Natural killer cell (primary cell): ENCODE results near the gene CKMT2. TPM values are rescaled to one million over a fixed set of nuclear protein-coding genes. Genes with fewer than 3 reads are reported as not detected.
"Not testable (repeated sequence)": the region's sequence is repeated elsewhere in the genome, so short reads cannot be mapped to it uniquely, and the experiment has no call there.

Experiments
- ATAC-seq, 3 donors: fragments of 150-1000 bp in 2 of 3; fragments of 200-7000 bp in 1 of 3; cut with Tn5 transposase; 1 replicate in 1 of 3; 2 replicates in 2 of 3; pipeline ENCODE4 v1.10.0; 2021; ENCODE audit warnings: mild to moderate bottlenecking in 2 of 3, moderate library complexity in 2 of 3
- DNase-seq, 2 donors: peaks; one replicate each; pipeline versions ENCODE4 v3.0.0 to v3.0.0-alpha.2; 2013 to 2021; ENCODE audit warnings: mixed read lengths in 1 of 2
- H3K27ac ChIP-seq: one replicate; pipeline ENCODE4 v1.5.1; 2013; ENCODE audit warnings: mild to moderate bottlenecking, low read length
- H3K27me3 ChIP-seq: one replicate; pipeline ENCODE4 v1.6.1; 2013; ENCODE audit warnings: low read length; ENCODE audit not compliant: control insufficient read depth, insufficient read depth
- H3K36me3 ChIP-seq: one replicate; pipeline ENCODE4 v1.6.1; 2013; ENCODE audit warnings: low read length; ENCODE audit not compliant: control insufficient read depth, insufficient read depth
- H3K4me1 ChIP-seq: one replicate; pipeline ENCODE4 v1.6.1; 2013; ENCODE audit warnings: low read length; ENCODE audit not compliant: control insufficient read depth, insufficient read depth
- H3K4me3 ChIP-seq: one replicate; pipeline ENCODE4 v1.5.1; 2013; ENCODE audit warnings: low read length
- H3K9me3 ChIP-seq: one replicate; pipeline ENCODE4 v1.6.1; 2013; ENCODE audit warnings: low read length; ENCODE audit not compliant: control insufficient read depth, insufficient read depth
- H3K27ac Mint-ChIP-seq, 2 donors: one replicate each; pipeline ENCODE4 v1.8.0; 2022; ENCODE audit warnings: mild to moderate bottlenecking in 2 of 2, mixed read lengths in 2 of 2, moderate library complexity in 1 of 2
- H3K27me3 Mint-ChIP-seq, 2 donors: one replicate each; pipeline ENCODE4 v1.8.0; 2022; ENCODE audit warnings: low read depth in 2 of 2, mixed read lengths in 2 of 2
- H3K36me3 Mint-ChIP-seq: one replicate; pipeline ENCODE4 v1.8.0; 2022; ENCODE audit warnings: mixed read lengths
- H3K4me1 Mint-ChIP-seq, 2 donors: one replicate each; pipeline ENCODE4 v1.8.0; 2022; ENCODE audit warnings: mixed read lengths in 2 of 2
- H3K4me3 Mint-ChIP-seq: one replicate; pipeline ENCODE4 v1.8.0; 2022; ENCODE audit warnings: mild to moderate bottlenecking, moderate library complexity, mixed read lengths
- H3K9me3 Mint-ChIP-seq, 2 donors: one replicate each; pipeline ENCODE4 v1.8.0; 2022; ENCODE audit warnings: mixed read lengths in 2 of 2
- WGBS: methylation state at CpG from one replicate; pipeline ENCODE4 v1.1.7; 2013; ENCODE audit warnings: missing lambda C conversion rate; ENCODE audit not compliant: insufficient coverage; 5-methylcytosine and 5-hydroxymethylcytosine counted together
- intact Hi-C: fragments of 100-400 bp; cut with micrococcal nuclease; formaldehyde crosslinking; loops from one replicate; pipeline ENCODE4 v1.14.2; 2022
- total RNA-seq, 4 donors: library from RNA; stranded (reverse); fragments of 120-200 nt in 1 of 4; gene quantifications; one replicate each; pipeline versions ENCODE4 v1.2.3 to v1.2.4, GENCODE V29; 2013 to 2022
- TF ChIP-seq, protein P1 (sequence below): fragments of 200-600 bp; IDR thresholded peaks from one replicate; pipeline ENCODE4 v1.8.0; 2022; ENCODE audit warnings: antibody characterized with exemption

The CKMT2 gene
- total RNA-seq, 3 donors from 2014 or later (not counting 1 experiment from before 2014, with no cell fraction given): not detected

GRCh38 chr5:81268521-81269196, 35.5 kb downstream of the CKMT2 start:
- H3K27me3 ChIP-seq: no peaks in the 10 kb centered on the region
- Mint-ChIP-seq H3K27me3 (no peaks in the 10 kb centered on the region), H3K27ac (no peak overlapping the region), H3K36me3 (peaks cover 14% of the 10 kb centered on the region), H3K4me3 (no peak overlapping the region), H3K4me1 (peaks cover 12 to 27% of the 10 kb centered on the region in 2 donors), H3K9me3 (peaks cover 0 to 5% of the 10 kb centered on the region in 2 donors)
- H3K9me3 ChIP-seq: no peaks in the 10 kb centered on the region
- 90% methylated on average over 3 of the region's 3 CpGs for WGBS
- no peak overlapping the region for H3K4me3 ChIP-seq
- DNase-seq (no peak), ATAC-seq (no peak)
- H3K27ac ChIP-seq: no peak overlapping the region
- TF ChIP-seq, protein P1, sequence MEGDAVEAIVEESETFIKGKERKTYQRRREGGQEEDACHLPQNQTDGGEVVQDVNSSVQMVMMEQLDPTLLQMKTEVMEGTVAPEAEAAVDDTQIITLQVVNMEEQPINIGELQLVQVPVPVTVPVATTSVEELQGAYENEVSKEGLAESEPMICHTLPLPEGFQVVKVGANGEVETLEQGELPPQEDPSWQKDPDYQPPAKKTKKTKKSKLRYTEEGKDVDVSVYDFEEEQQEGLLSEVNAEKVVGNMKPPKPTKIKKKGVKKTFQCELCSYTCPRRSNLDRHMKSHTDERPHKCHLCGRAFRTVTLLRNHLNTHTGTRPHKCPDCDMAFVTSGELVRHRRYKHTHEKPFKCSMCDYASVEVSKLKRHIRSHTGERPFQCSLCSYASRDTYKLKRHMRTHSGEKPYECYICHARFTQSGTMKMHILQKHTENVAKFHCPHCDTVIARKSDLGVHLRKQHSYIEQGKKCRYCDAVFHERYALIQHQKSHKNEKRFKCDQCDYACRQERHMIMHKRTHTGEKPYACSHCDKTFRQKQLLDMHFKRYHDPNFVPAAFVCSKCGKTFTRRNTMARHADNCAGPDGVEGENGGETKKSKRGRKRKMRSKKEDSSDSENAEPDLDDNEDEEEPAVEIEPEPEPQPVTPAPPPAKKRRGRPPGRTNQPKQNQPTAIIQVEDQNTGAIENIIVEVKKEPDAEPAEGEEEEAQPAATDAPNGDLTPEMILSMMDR: no peak
- H3K36me3 ChIP-seq: no peaks in the 10 kb centered on the region
- H3K4me1 ChIP-seq: no peaks in the 10 kb centered on the region
- intact Hi-C loops: no loop called here

- Histone ChIP-seq H3K9me3 (no peaks in the 10 kb centered on the region), H3K36me3 (no peaks in the 10 kb centered on the region), H3K4me3 (no peak overlapping the region), H3K4me1 (no peaks in the 10 kb centered on the region), H3K27ac (no peak overlapping the region), H3K27me3 (no peaks in the 10 kb centered on the region)
- Mint-ChIP-seq H3K27ac (no peak overlapping the region), H3K4me1 (peaks cover 17 to 29% of the 10 kb centered on the region in 2 donors), H3K9me3 (peaks cover 2 to 8% of the 10 kb centered on the region in 2 donors), H3K36me3 (peaks cover 14% of the 10 kb centered on the region), H3K27me3 (no peaks in the 10 kb centered on the region), H3K4me3 (no peak overlapping the region)
- whole genome bisulfite sequencing: 98% methylated on average over 8 of the region's 8 CpGs
- ATAC-seq (no peak), DNase-seq (no peak)
- TF ChIP-seq, protein P1: no peak
- intact Hi-C loops: no loop called here
Measured at GRCh38 chr5:81269751-81270393, 36.8 kb downstream of the CKMT2 start.

DNA sequence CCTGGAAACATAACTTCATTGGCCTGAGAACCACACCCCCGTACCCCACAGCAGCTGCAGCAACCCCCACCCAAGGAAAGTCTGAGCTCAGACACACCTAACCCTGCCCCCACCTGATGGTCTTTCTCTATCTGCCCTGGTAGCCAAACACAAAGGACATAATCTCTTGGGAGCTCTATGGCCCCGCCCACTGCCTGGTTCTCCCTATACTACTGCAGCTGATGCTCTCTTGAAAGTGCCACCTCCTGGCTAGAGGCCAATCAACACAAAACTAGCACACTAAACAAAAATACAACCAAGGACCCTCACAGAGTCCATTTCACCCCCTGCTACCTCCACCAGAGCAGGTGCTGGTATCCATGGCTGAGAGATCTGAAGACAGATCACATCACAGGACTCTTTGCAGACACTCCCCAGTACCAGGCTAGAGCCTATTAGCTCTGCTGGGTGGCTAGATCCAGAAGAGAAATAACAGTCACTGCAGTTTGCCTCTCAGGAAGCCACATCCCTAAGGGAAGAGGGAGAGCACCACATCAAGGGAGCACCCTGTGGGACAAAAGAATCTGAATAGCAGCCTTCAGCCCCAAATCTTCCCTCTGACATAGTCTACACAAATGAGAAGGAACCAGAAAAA, 37.4 kb downstream of the CKMT2 start:
- intact Hi-C loops, H3K4me3 ChIP-seq, ATAC-seq, H3K4me3 Mint-ChIP-seq, H3K9me3 ChIP-seq, DNase-seq, H3K9me3 Mint-ChIP-seq, H3K36me3 ChIP-seq, H3K27me3 Mint-ChIP-seq, H3K27ac ChIP-seq, H3K27me3 ChIP-seq, H3K4me1 ChIP-seq, H3K27ac Mint-ChIP-seq: not testable (repeated sequence)
- 100% methylated on average over 2 of the region's 2 CpGs for WGBS
- Mint-ChIP-seq H3K4me1 (peaks cover 17 to 29% of the 10 kb centered on the region in 2 donors), H3K36me3 (peaks cover 14% of the 10 kb centered on the region)

DNA sequence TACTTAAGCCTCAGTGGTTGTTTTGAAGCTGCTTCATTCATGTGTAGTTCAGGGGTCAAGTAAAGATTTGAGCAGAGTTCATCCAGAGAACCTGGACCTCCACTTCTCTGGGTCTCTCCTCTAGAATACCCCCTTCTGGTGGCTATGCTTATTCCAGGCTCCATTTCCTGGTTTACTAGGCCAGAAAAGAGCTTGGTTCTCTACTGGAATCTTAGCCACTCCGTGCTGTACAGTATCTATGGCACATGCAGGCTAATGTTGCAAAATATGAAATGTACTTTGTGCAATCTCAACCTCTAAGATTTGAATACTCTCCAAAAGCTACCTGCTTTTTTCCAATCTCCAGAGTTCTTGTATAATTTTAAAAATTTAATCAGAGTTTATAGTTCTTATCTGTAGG, 50.9 kb downstream of the CKMT2 start:
- no peak for ATAC-seq
- Mint-ChIP-seq H3K4me3 (no peak overlapping the region), H3K9me3 (no peaks in the 10 kb centered on the region), H3K36me3 (no peaks in the 10 kb centered on the region), H3K4me1 (peaks cover 5 to 7% of the 10 kb centered on the region in 2 donors), H3K27ac (no peak overlapping the region), H3K27me3 (no peaks in the 10 kb centered on the region)
- intact Hi-C loops: no loop called here
- TF ChIP-seq, protein P1: no peak
- DNase-seq: no peak
- 100% methylated on average over 1 of the region's 1 CpG for WGBS
- H3K27ac ChIP-seq: no peak overlapping the region
- H3K4me3 ChIP-seq: no peak overlapping the region
- H3K27me3 ChIP-seq: no peaks in the 10 kb centered on the region
- no peaks in the 10 kb centered on the region for H3K9me3 ChIP-seq
- no peaks in the 10 kb centered on the region for H3K4me1 ChIP-seq
- no peaks in the 10 kb centered on the region for H3K36me3 ChIP-seq
